PC-3 (cell line): ENCODE results near the gene HRH1. TPM values are rescaled to one million over a fixed set of nuclear protein-coding genes. Genes with fewer than 3 reads are reported as not detected.
A peak's percentile ranks its signal among the peaks of the same experiment; 100 is the strongest.

Experiments used
- ATAC-seq: fragments of 200-7000 bp; cut with Tn5 transposase; 2 replicates; pipeline ENCODE4 v1.9.1; 2020; ENCODE audit warnings: mild to moderate bottlenecking, moderate library complexity
- BruUV-seq: library from RNA; stranded (reverse); fragments of 400-500 nt; replicated peaks from 2 replicates; lab custom pipeline; 2021; lab: Mats Ljungman, UMichigan
- CTCF ChIA-PET: fragments of 300-600 bp; sonication (Branson Sonifier 250); formaldehyde crosslinking; loops from one replicate; lab custom pipeline; 2022; ENCODE audit warnings: antibody characterized with exemption; lab: Charles Lee
- POLR2A ChIA-PET: fragments of 300-600 bp; sonication (Branson Sonifier 250); formaldehyde crosslinking; loops from one replicate; lab custom pipeline; 2022; ENCODE audit warnings: antibody characterized with exemption; ENCODE audit not compliant: unreplicated experiment; lab: Charles Lee
- DNase-seq: peaks from one replicate; pipeline ENCODE4 v3.0.0-alpha.2; 2015
- H2AFZ ChIP-seq: fragments of 300-600 bp; sonication (generic); 2 replicates; pipeline ENCODE4 v1.6.0; 2016; ENCODE audit warnings: antibody characterized with exemption, low read length
- H3F3A ChIP-seq: fragments of 300-600 bp; sonication (generic); one replicate; pipeline ENCODE4 v1.6.0; 2017; ENCODE audit warnings: antibody characterized with exemption, low read length, control low read depth, mild to moderate bottlenecking; ENCODE audit not compliant: unreplicated experiment
- H3K27ac ChIP-seq: fragments of 300-600 bp; sonication (generic); 2 replicates; pipeline ENCODE4 v1.5.1; 2016; ENCODE audit warnings: mild to moderate bottlenecking, low read length
- H3K27me3 ChIP-seq: fragments of 300-600 bp; sonication (generic); 2 replicates; pipeline ENCODE4 v1.6.1; 2016; ENCODE audit warnings: low read length, mixed read lengths
- H3K36me3 ChIP-seq: fragments of 300-600 bp; sonication (generic); 2 replicates; pipeline ENCODE4 v1.6.1; 2016; ENCODE audit warnings: low read depth, mixed run types, low read length, mixed read lengths
- H3K4me1 ChIP-seq: fragments of 300-600 bp; sonication (generic); 2 replicates; pipeline ENCODE4 v1.5.1; 2016; ENCODE audit warnings: low read length; ENCODE audit not compliant: insufficient read depth
- H3K4me2 ChIP-seq: fragments of 300-600 bp; sonication (generic); 2 replicates; pipeline ENCODE4 v1.6.0; 2016; ENCODE audit warnings: low read length
- H3K4me3 ChIP-seq: fragments of 300-600 bp; sonication (generic); 2 replicates; pipeline ENCODE4 v1.5.1; 2016; ENCODE audit warnings: mild to moderate bottlenecking, low read length, mixed read lengths
- H3K79me2 ChIP-seq: fragments of 300-600 bp; sonication (generic); 2 replicates; pipeline ENCODE4 v1.6.1; 2017; ENCODE audit warnings: low read length, mixed read lengths
- H3K9ac ChIP-seq: fragments of 300-600 bp; sonication (generic); 2 replicates; pipeline ENCODE4 v1.6.0; 2016; ENCODE audit warnings: mild to moderate bottlenecking, low read length
- H3K9me2 ChIP-seq: fragments of 300-600 bp; sonication (generic); replicated peaks from 2 replicates; pipeline ENCODE4 v1.6.1; 2016; ENCODE audit warnings: mixed run types, low read length, mixed read lengths
- H3K9me3 ChIP-seq: fragments of 300-600 bp; sonication (generic); 2 replicates; pipeline ENCODE4 v1.6.1; 2016; ENCODE audit warnings: low read length, mixed read lengths
- H4K20me1 ChIP-seq: fragments of 300-600 bp; sonication (generic); 2 replicates; pipeline ENCODE4 v1.6.1; 2016; ENCODE audit warnings: low read length, mixed read lengths
- CTCF ChIP-seq: fragments of 300-600 bp; sonication (generic); conservative IDR thresholded peaks from 2 replicates; pipeline ENCODE4 v1.5.1; 2017; ENCODE audit warnings: antibody characterized with exemption, low read depth, mild to moderate bottlenecking, low read length
- EZH2 ChIP-seq: fragments of 300-600 bp; sonication (generic); IDR thresholded peaks from one replicate; pipeline ENCODE4 v1.6.1; 2017; ENCODE audit warnings: antibody characterized with exemption, mild to moderate bottlenecking, low read length; ENCODE audit not compliant: unreplicated experiment
- EZH2phosphoT487 ChIP-seq: fragments of 300-600 bp; sonication (generic); IDR thresholded peaks from 2 replicates; pipeline ENCODE4 v1.6.1; 2018; ENCODE audit warnings: mild to moderate bottlenecking, antibody characterized with exemption, low read length, borderline replicate concordance
- intact Hi-C: fragments of 100-400 bp; cut with micrococcal nuclease; formaldehyde crosslinking; loops from 2 replicates; pipeline ENCODE4 v1.9.0; 2023
- total RNA-seq: library from RNA; depleted of rRNA; stranded (reverse); fragments of >200 nt; gene quantifications from 2 replicates; pipeline ENCODE4 v1.2.3, GENCODE V29; 2014

The HRH1 gene
- total RNA-seq, 1 experiment from 2014 or later: 5.9 TPM

- H3K27me3 ChIP-seq: no peaks in the 10 kb centered on the region
- POLR2A ChIA-PET: no interaction called here
- intact Hi-C loops: loop anchor here (10.0 kb wide), 1 partner anchor 457 kb away; no protein-coding TSS in a partner anchor
- H3K4me2 ChIP-seq: 0 out of 2 replicates have a peak overlapping the region, but pooled peaks have one; percentile 12
- H3K79me2 ChIP-seq: no peaks in the 10 kb centered on the region
- no peak overlapping the region for H3K4me3 ChIP-seq
- no peak for TF ChIP-seq EZH2phosphoT487
- no peak for TF ChIP-seq EZH2
- no peak for TF ChIP-seq CTCF
- no peaks in the 10 kb centered on the region for H3F3A ChIP-seq
- peak; percentile 64 for ATAC-seq
- BruUV-seq: no TSS peak
- CTCF ChIA-PET: no interaction called here
- no peaks in the 10 kb centered on the region for H4K20me1 ChIP-seq
- peaks cover 20% of the 10 kb centered on the region for H3K4me1 ChIP-seq
- no peaks in the 10 kb centered on the region for H3K36me3 ChIP-seq
- no peak overlapping the region for H2AFZ ChIP-seq
- H3K27ac ChIP-seq: no peak overlapping the region
- DNase-seq: peak; percentile 63
- H3K9me2 ChIP-seq: no peaks in the 10 kb centered on the region
- H3K9ac ChIP-seq: no peak overlapping the region
- no peaks in the 10 kb centered on the region for H3K9me3 ChIP-seq
These were observed 58.0 kb downstream of the HRH1 start for GRCh38 chr3:11212299-11212608.

GRCh38 chr3:11212784-11213183, 58.5 kb downstream of the HRH1 start:
- no peak overlapping the region for H3K4me2 ChIP-seq
- no peak overlapping the region for H3K9ac ChIP-seq
- ChIA-PET CTCF (no interaction called here), POLR2A (no interaction called here)
- no peak overlapping the region for H3K4me3 ChIP-seq
- H3K79me2 ChIP-seq: no peaks in the 10 kb centered on the region
- H3F3A ChIP-seq: no peaks in the 10 kb centered on the region
- H3K27me3 ChIP-seq: no peaks in the 10 kb centered on the region
- ATAC-seq: no peak
- no peak overlapping the region for H3K27ac ChIP-seq
- H3K4me1 ChIP-seq: peaks cover 20% of the 10 kb centered on the region
- H3K36me3 ChIP-seq: no peaks in the 10 kb centered on the region
- BruUV-seq: no TSS peak
- no peak for TF ChIP-seq CTCF
- TF ChIP-seq EZH2: no peak
- no peak for TF ChIP-seq EZH2phosphoT487
- H4K20me1 ChIP-seq: no peaks in the 10 kb centered on the region
- H2AFZ ChIP-seq: no peak overlapping the region
- intact Hi-C loops: loop anchor here (10.0 kb wide), 1 partner anchor 458 kb away; no protein-coding TSS in a partner anchor
- no peaks in the 10 kb centered on the region for H3K9me3 ChIP-seq
- H3K9me2 ChIP-seq: no peaks in the 10 kb centered on the region
- DNase-seq: no peak

- Histone ChIP-seq H3F3A (no peaks in the 10 kb centered on the region), H4K20me1 (no peaks in the 10 kb centered on the region), H3K9me3 (no peaks in the 10 kb centered on the region), H3K9me2 (no peaks in the 10 kb centered on the region), H3K4me3 (no peak overlapping the region), H3K4me1 (peaks cover 16% of the 10 kb centered on the region), H3K27ac (no peak overlapping the region), H3K4me2 (no peak overlapping the region), H3K27me3 (no peaks in the 10 kb centered on the region), H3K9ac (no peak overlapping the region), H2AFZ (no peak overlapping the region), H3K36me3 (no peaks in the 10 kb centered on the region), H3K79me2 (no peaks in the 10 kb centered on the region)
- ChIA-PET CTCF (no interaction called here), POLR2A (interaction anchor here (0.6 kb wide), 1 partner anchor 17 kb away, joined by 5 read pairs; no protein-coding TSS in a partner anchor)
- DNase-seq: no peak
- TF ChIP-seq CTCF (no peak), EZH2 (no peak), EZH2phosphoT487 (no peak)
- ATAC-seq: no peak
- BruUV-seq: no TSS peak
- intact Hi-C loops: loop anchor here (10.0 kb wide), 1 partner anchor 459 kb away; no protein-coding TSS in a partner anchor
These were observed 59.6 kb downstream of the HRH1 start for GRCh38 chr3:11213810-11214450.
